Neural crest cell (in vitro differentiated cells): ENCODE results near the gene GPR39. TPM values are rescaled to one million over a fixed set of nuclear protein-coding genes. Genes with fewer than 3 reads are reported as not detected.

Source experiments
- DNase-seq: peaks from one replicate; pipeline ENCODE4 v3.0.0; 2021; ENCODE audit warnings: low read depth, mixed read lengths, low spot score
- H3K27ac Mint-ChIP-seq: one replicate; pipeline ENCODE4 v1.8.0; 2021; ENCODE audit warnings: mild to moderate bottlenecking, mixed read lengths; ENCODE audit not compliant: unreplicated experiment
- H3K27me3 Mint-ChIP-seq: 2 replicates; pipeline ENCODE4 v1.8.0; 2021; ENCODE audit warnings: low read depth, mild to moderate bottlenecking, mixed read lengths
- H3K36me3 Mint-ChIP-seq: 2 replicates; pipeline ENCODE4 v1.8.0; 2021; ENCODE audit warnings: low read depth, mild to moderate bottlenecking, mixed read lengths
- H3K4me1 Mint-ChIP-seq: 2 replicates; pipeline ENCODE4 v1.8.0; 2021; ENCODE audit warnings: mixed read lengths
- H3K4me3 Mint-ChIP-seq: one replicate; pipeline ENCODE4 v1.8.0; 2021; ENCODE audit warnings: mild to moderate bottlenecking, mixed read lengths
- H3K9me3 Mint-ChIP-seq: 2 replicates; pipeline ENCODE4 v1.8.0; 2021; ENCODE audit warnings: mixed read lengths
- CTCF ChIP-seq: fragments of 200-600 bp; sonication (generic); conservative IDR thresholded peaks from 2 replicates; pipeline ENCODE4 v1.5.0; 2021; ENCODE audit warnings: antibody characterized with exemption, mild to moderate bottlenecking
- total RNA-seq: library from RNA; stranded (reverse); gene quantifications from 2 replicates; pipeline ENCODE4 v1.2.1, GENCODE V29; 2021

The GPR39 gene
- total RNA-seq, 1 donor from 2014 or later: 0.35 TPM

- Mint-ChIP-seq H3K36me3 (no peaks in the 10 kb centered on the region), H3K9me3 (no peaks in the 10 kb centered on the region), H3K4me3 (no peak overlapping the region), H3K27ac (peak overlapping the region; percentile 29), H3K27me3 (no peaks in the 10 kb centered on the region), H3K4me1 (no peaks in the 10 kb centered on the region)
- TF ChIP-seq CTCF: no peak
- DNase-seq: no peak
Measured at GRCh38 chr2:132560562-132560961, 144.0 kb downstream of the GPR39 start.

- no peak for TF ChIP-seq CTCF
- H3K9me3 Mint-ChIP-seq: no peaks in the 10 kb centered on the region
- no peaks in the 10 kb centered on the region for H3K27me3 Mint-ChIP-seq
- no peak for DNase-seq
- no peak overlapping the region for H3K4me3 Mint-ChIP-seq
- H3K36me3 Mint-ChIP-seq: no peaks in the 10 kb centered on the region
- no peak overlapping the region for H3K27ac Mint-ChIP-seq
- H3K4me1 Mint-ChIP-seq: no peaks in the 10 kb centered on the region
Measured at GRCh38 chr2:132562245-132562644, 145.6 kb downstream of the GPR39 start.

- Mint-ChIP-seq H3K4me1 (no peaks in the 10 kb centered on the region), H3K36me3 (no peaks in the 10 kb centered on the region), H3K4me3 (no peak overlapping the region), H3K27me3 (no peaks in the 10 kb centered on the region), H3K27ac (no peak overlapping the region), H3K9me3 (no peaks in the 10 kb centered on the region)
- no peak for DNase-seq
- no peak for TF ChIP-seq CTCF
Measured at GRCh38 chr2:132564065-132564464, 147.5 kb downstream of the GPR39 start.

GRCh38 chr2:132566379-132566778, 149.8 kb downstream of the GPR39 start:
- Mint-ChIP-seq H3K4me3 (no peak overlapping the region), H3K36me3 (no peaks in the 10 kb centered on the region), H3K9me3 (no peaks in the 10 kb centered on the region), H3K27me3 (no peaks in the 10 kb centered on the region), H3K27ac (no peak overlapping the region), H3K4me1 (no peaks in the 10 kb centered on the region)
- no peak for DNase-seq
- no peak for TF ChIP-seq CTCF

GRCh38 chr2:132567682-132568081, 151.1 kb downstream of the GPR39 start:
- H3K27ac Mint-ChIP-seq: no peak overlapping the region
- no peaks in the 10 kb centered on the region for H3K27me3 Mint-ChIP-seq
- TF ChIP-seq CTCF: no peak
- H3K9me3 Mint-ChIP-seq: no peaks in the 10 kb centered on the region
- DNase-seq: no peak
- no peaks in the 10 kb centered on the region for H3K36me3 Mint-ChIP-seq
- H3K4me1 Mint-ChIP-seq: no peaks in the 10 kb centered on the region
- no peak overlapping the region for H3K4me3 Mint-ChIP-seq

GRCh38 chr2:132568656-132569055, 152.1 kb downstream of the GPR39 start:
- H3K27me3 Mint-ChIP-seq: no peaks in the 10 kb centered on the region
- H3K4me3 Mint-ChIP-seq: no peak overlapping the region
- H3K4me1 Mint-ChIP-seq: no peaks in the 10 kb centered on the region
- TF ChIP-seq CTCF: no peak
- no peaks in the 10 kb centered on the region for H3K9me3 Mint-ChIP-seq
- no peaks in the 10 kb centered on the region for H3K36me3 Mint-ChIP-seq
- H3K27ac Mint-ChIP-seq: no peak overlapping the region
- no peak for DNase-seq
